BLaER1 (cell line): ENCODE results near the gene CHERP.

Source experiments
- H3K27ac ChIP-seq: shearing (Covaris generic); formaldehyde crosslinking; 2 replicates; pipeline ENCODE4 v1.8.1; 2022
- H3K27me3 ChIP-seq: shearing (Covaris generic); formaldehyde crosslinking; 2 replicates; pipeline ENCODE4 v1.8.1; 2022
- H3K36me3 ChIP-seq: shearing (Covaris generic); formaldehyde crosslinking; 2 replicates; pipeline ENCODE4 v1.8.1; 2022
- H3K4me1 ChIP-seq: shearing (Covaris generic); formaldehyde crosslinking; 2 replicates; pipeline ENCODE4 v1.8.1; 2022
- H3K4me2 ChIP-seq: shearing (Covaris generic); formaldehyde crosslinking; 2 replicates; pipeline ENCODE4 v1.8.1; 2022
- H3K4me3 ChIP-seq: shearing (Covaris generic); formaldehyde crosslinking; 2 replicates; pipeline ENCODE4 v1.8.1; 2022
- H3K9ac ChIP-seq: shearing (Covaris generic); formaldehyde crosslinking; 2 replicates; pipeline ENCODE4 v1.8.1; 2022
- H3K9me3 ChIP-seq: shearing (Covaris generic); formaldehyde crosslinking; 2 replicates; pipeline ENCODE4 v1.8.1; 2022
- H4K20me1 ChIP-seq: shearing (Covaris generic); formaldehyde crosslinking; 2 replicates; pipeline ENCODE4 v1.8.1; 2022
- Cebpa-rat ChIP-seq: shearing (Covaris generic); IDR thresholded peaks from 2 replicates; pipeline ENCODE4 v1.8.1; 2022

The CHERP gene

GRCh38 chr19:16586477-16586871 is 44.2 kb upstream of the CHERP start:
- Histone ChIP-seq H3K9me3 (no peaks in the 10 kb centered on the region), H4K20me1 (peaks cover 98% of the 10 kb centered on the region), H3K4me1 (peaks cover 99% of the 10 kb centered on the region)

GRCh38 chr19:16585808-16586476 is 43.7 kb upstream of the CHERP start:
- Histone ChIP-seq H3K4me1 (peaks cover 99% of the 10 kb centered on the region), H4K20me1 (peaks cover 98% of the 10 kb centered on the region), H3K9ac (peak overlapping the region; percentile 72), H3K27ac (peak overlapping the region; percentile 83), H3K4me3 (peak overlapping the region; percentile 62), H3K36me3 (peaks cover 19% of the 10 kb centered on the region), H3K27me3 (no peaks in the 10 kb centered on the region), H3K9me3 (no peaks in the 10 kb centered on the region), H3K4me2 (peak overlapping the region; percentile 95)
- no peak for TF ChIP-seq Cebpa-rat

More at GRCh38 chr19:16586477-16586871, 44.2 kb upstream of the CHERP start:
- peak overlapping the region; percentile 83 for H3K27ac ChIP-seq
- no peak for TF ChIP-seq Cebpa-rat
- H3K4me2 ChIP-seq = peak overlapping the region; percentile 95
- H3K4me3 ChIP-seq = peak overlapping the region; percentile 62
- H3K36me3 ChIP-seq = peaks cover 14% of the 10 kb centered on the region
- no peaks in the 10 kb centered on the region for H3K27me3 ChIP-seq
- H3K9ac ChIP-seq = peak overlapping the region; percentile 58; the same call in 1 of the 2 replicates

DNA sequence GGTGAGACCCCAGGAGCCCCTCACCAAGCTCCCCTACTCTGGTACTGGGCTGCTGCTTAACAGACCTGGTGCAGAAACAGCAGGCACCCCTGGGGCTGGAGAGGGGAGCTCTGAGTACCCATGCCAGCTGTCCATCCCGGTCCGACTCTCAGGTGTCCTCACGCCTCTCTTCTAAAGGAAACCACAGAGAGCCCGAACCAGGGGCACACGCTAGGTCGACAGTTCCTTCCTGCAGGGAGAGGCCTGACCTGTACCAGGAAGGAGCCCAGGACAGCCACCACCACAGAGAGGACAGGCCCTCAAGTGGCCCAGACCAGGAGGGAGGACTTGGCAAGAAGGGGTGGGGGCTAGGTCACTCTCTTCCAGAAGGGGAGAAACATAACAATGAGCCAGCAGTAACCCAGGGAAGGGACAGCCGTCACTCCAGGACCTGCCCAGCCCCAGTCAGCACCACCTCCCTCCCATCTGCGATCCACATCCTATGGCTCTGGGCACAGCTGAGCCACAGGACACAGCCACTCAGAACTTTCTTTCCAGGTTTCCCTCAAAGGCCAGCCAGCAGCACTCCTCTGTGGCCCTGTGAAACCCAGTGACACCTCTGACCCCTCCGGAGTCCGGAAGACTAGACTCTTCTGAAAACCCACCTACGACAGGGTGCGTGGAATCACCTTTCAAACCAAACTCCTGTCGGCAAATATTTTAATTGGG is 43.0 kb upstream of the CHERP start:
- peaks cover 98% of the 10 kb centered on the region for H4K20me1 ChIP-seq
- H3K27ac ChIP-seq = peak overlapping the region; percentile 83
- no peaks in the 10 kb centered on the region for H3K27me3 ChIP-seq
- H3K36me3 ChIP-seq = peaks cover 25% of the 10 kb centered on the region
- H3K4me1 ChIP-seq = peaks cover 99% of the 10 kb centered on the region
- H3K4me2 ChIP-seq = peak overlapping the region; percentile 95
- no peak for TF ChIP-seq Cebpa-rat
- no peaks in the 10 kb centered on the region for H3K9me3 ChIP-seq
- H3K4me3 ChIP-seq = peak overlapping the region; percentile 62
- H3K9ac ChIP-seq = peak overlapping the region; percentile 72

GRCh38 chr19:16584248-16585093 is 42.2 kb upstream of the CHERP start:
- Histone ChIP-seq H3K27me3 (no peaks in the 10 kb centered on the region), H3K4me2 (peak overlapping the region; percentile 95), H3K36me3 (peaks cover 32% of the 10 kb centered on the region), H3K9me3 (no peaks in the 10 kb centered on the region), H3K4me1 (peaks cover 99% of the 10 kb centered on the region), H3K4me3 (peak overlapping the region; percentile 62), H3K9ac (peak overlapping the region; percentile 73), H4K20me1 (peaks cover 98% of the 10 kb centered on the region), H3K27ac (peak overlapping the region; percentile 83)
- TF ChIP-seq Cebpa-rat = no peak

- H4K20me1 ChIP-seq = peaks cover 98% of the 10 kb centered on the region
- peak overlapping the region; percentile 83 for H3K27ac ChIP-seq
- no peaks in the 10 kb centered on the region for H3K27me3 ChIP-seq
- no peak for TF ChIP-seq Cebpa-rat
- H3K4me3 ChIP-seq = no peak overlapping the region; the same call in 1 of the 2 replicates
- peak overlapping the region; percentile 73 for H3K9ac ChIP-seq
- peak overlapping the region; percentile 95 for H3K4me2 ChIP-seq
- peaks cover 85% of the 10 kb centered on the region for H3K4me1 ChIP-seq
- no peaks in the 10 kb centered on the region for H3K9me3 ChIP-seq
- H3K36me3 ChIP-seq = peaks cover 50% of the 10 kb centered on the region
These were observed 40.4 kb upstream of the CHERP start for GRCh38 chr19:16582486-16583261.

DNA sequence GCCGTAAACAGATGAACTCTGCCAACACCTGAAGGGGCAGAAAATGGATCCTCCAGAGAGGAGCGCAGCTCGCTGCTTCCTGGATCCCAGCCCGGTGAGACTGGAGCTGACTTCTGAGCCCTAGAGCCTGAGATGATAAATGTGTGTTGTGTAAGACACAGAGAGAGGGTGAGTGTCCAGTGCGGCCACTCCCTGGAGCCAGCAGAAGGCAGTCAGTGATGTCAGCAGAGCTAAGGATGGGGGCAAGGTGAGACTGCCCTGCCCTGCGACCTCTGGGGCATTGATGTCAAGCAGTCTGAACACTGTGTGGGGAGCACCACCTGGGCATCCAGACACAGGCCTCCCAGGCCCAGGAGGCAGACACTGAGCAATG is 39.7 kb upstream of the CHERP start:
- peak overlapping the region; percentile 60 for H3K9ac ChIP-seq
- peak overlapping the region; percentile 83 for H3K27ac ChIP-seq
- H4K20me1 ChIP-seq = peaks cover 98% of the 10 kb centered on the region
- H3K4me1 ChIP-seq = peaks cover 77% of the 10 kb centered on the region
- no peak overlapping the region for H3K4me3 ChIP-seq
- no peak for TF ChIP-seq Cebpa-rat
- peak overlapping the region; percentile 95 for H3K4me2 ChIP-seq
- H3K36me3 ChIP-seq = peaks cover 57% of the 10 kb centered on the region
- no peaks in the 10 kb centered on the region for H3K27me3 ChIP-seq
- H3K9me3 ChIP-seq = no peaks in the 10 kb centered on the region

- H3K4me3 ChIP-seq = no peak overlapping the region
- peak overlapping the region; percentile 95 for H3K4me2 ChIP-seq
- H4K20me1 ChIP-seq = peaks cover 98% of the 10 kb centered on the region
- H3K9ac ChIP-seq = peak overlapping the region; percentile 60
- peaks cover 71% of the 10 kb centered on the region for H3K4me1 ChIP-seq
- H3K9me3 ChIP-seq = no peaks in the 10 kb centered on the region
- no peaks in the 10 kb centered on the region for H3K27me3 ChIP-seq
- H3K27ac ChIP-seq = peak overlapping the region; percentile 83
- H3K36me3 ChIP-seq = peaks cover 63% of the 10 kb centered on the region
- no peak for TF ChIP-seq Cebpa-rat
These were observed 39.1 kb upstream of the CHERP start for GRCh38 chr19:16581145-16581970.

DNA sequence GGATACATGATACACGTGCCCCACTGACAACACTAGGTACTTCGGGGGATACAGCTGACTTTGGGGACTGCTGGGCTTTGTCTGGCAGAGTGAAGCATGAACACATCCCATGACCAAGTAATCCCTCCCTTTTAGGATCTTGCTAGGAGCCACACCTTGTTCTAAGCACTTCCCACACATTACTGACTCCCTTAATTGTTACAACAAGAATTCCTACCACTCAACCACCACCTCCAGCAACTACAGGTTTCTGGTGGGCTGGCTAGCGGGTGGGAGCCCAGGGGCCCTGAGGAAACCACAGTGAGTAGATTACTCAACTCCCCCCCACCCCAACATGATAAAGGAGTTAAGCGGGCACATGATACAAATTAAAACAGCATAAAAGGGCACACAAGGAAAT is 37.1 kb upstream of the CHERP start:
- no peak overlapping the region for H3K4me3 ChIP-seq
- H3K4me1 ChIP-seq = peaks cover 63% of the 10 kb centered on the region
- H3K27me3 ChIP-seq = no peaks in the 10 kb centered on the region
- H4K20me1 ChIP-seq = peaks cover 98% of the 10 kb centered on the region
- H3K27ac ChIP-seq = no peak overlapping the region
- peaks cover 83% of the 10 kb centered on the region for H3K36me3 ChIP-seq
- no peaks in the 10 kb centered on the region for H3K9me3 ChIP-seq
- no peak for TF ChIP-seq Cebpa-rat
- H3K4me2 ChIP-seq = 0 out of 2 replicates have a peak overlapping the region, but pooled peaks have one; percentile 11
- H3K9ac ChIP-seq = no peak overlapping the region; the same call in 1 of the 2 replicates
